Ectodermal cell (in vitro differentiated cells): ENCODE data around the gene PDZRN3.

Experiments used
- H3K27ac ChIP-seq: 2 replicates; pipeline ENCODE4 v1.7.0; 2013; ENCODE audit warnings: mild to moderate bottlenecking, low read depth, low read length; ENCODE audit not compliant: insufficient read depth, poor library complexity, severe bottlenecking
- H3K27me3 ChIP-seq: 2 replicates; pipeline ENCODE4 v1.7.0; 2013; ENCODE audit warnings: mild to moderate bottlenecking, low read length; ENCODE audit not compliant: insufficient read depth, control insufficient read depth, poor library complexity, severe bottlenecking
- H3K36me3 ChIP-seq: one replicate; pipeline ENCODE4 v1.7.0; 2013; ENCODE audit warnings: low read length; ENCODE audit not compliant: control insufficient read depth, insufficient read depth
- H3K4me1 ChIP-seq: one replicate; pipeline ENCODE4 v1.7.0; 2013; ENCODE audit warnings: low read length; ENCODE audit not compliant: control insufficient read depth, insufficient read depth
- H3K4me3 ChIP-seq: 2 replicates; pipeline ENCODE4 v1.7.0; 2013; ENCODE audit warnings: low read depth, low read length, control low read depth; ENCODE audit not compliant: insufficient read depth
- H3K9me3 ChIP-seq: 2 replicates; pipeline ENCODE4 v1.7.0; 2013; ENCODE audit warnings: mild to moderate bottlenecking, low read length, moderate library complexity; ENCODE audit not compliant: control insufficient read depth
- WGBS, 2 experiments: methylation state at CpG; one replicate each; pipeline ENCODE4 v1.1.7; 2013; ENCODE audit warnings: missing lambda C conversion rate in 2 of 2; 5-methylcytosine and 5-hydroxymethylcytosine counted together

The PDZRN3 gene

DNA sequence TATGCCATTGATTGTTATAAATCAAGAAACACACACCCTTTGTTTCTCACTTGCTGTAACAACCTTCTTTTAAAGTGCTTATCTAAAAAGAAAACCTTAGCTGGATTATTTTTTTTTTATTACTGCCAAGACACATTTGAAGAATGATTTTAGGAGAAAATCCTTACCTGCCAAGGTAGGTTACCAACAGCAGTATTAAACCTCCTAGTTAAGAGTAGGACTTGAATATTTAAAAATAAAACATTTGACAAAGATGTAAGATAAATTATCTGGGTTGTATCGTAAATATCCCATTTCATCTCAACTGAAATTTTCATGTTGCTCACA, 192.1 kb downstream of the PDZRN3 start:
- H3K9me3 ChIP-seq = no peaks in the 10 kb centered on the region
- H3K4me1 ChIP-seq = peaks cover 7% of the 10 kb centered on the region
- no peaks in the 10 kb centered on the region for H3K36me3 ChIP-seq
- H3K27ac ChIP-seq = no peak overlapping the region
- WGBS, 2 experiments = 100% methylated on average over 1 of the region's 1 CpG; no CpG with 5 or more reads in 1 of the 2 experiments
- H3K4me3 ChIP-seq = no peak overlapping the region
- H3K27me3 ChIP-seq = no peaks in the 10 kb centered on the region

DNA sequence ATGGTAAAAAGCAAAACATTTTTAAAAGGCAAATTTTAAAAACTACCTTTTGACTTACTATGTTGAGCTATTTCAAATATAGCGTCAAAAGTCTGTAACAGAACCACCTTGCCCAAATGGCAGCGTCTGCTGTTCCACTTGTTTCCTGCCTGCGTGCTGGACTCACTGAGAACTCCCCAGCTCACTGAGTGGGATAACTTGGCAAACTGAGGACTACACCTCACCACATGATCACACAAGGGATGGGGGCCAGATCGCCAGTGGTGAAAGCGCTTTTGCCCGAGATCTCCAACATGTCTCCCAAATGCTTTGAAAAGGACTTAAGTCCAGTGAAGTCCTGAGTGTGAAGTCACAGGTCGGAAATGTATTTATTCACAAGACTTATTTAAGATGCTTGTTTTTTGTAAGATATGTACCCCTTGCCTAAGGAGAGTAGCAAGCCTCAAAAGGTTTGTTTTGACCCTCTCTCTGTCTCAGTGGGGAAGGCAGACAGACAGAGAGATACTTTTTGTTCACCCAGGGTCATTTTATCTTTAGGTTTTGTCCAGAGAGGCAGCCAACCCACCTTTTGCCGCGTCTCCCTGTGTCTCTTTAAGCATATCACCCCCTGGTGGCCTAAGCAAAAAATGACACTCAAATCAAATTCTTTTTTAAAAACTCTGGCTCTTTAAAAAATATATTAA, 192.6 kb downstream of the PDZRN3 start:
- no peak overlapping the region for H3K27ac ChIP-seq
- no peak overlapping the region for H3K4me3 ChIP-seq
- 72 to 73% methylated on average over 9 of the region's 9 CpGs for WGBS, 2 experiments
- no peaks in the 10 kb centered on the region for H3K36me3 ChIP-seq
- H3K9me3 ChIP-seq = no peaks in the 10 kb centered on the region
- peaks cover 7% of the 10 kb centered on the region for H3K4me1 ChIP-seq
- H3K27me3 ChIP-seq = no peaks in the 10 kb centered on the region

DNA sequence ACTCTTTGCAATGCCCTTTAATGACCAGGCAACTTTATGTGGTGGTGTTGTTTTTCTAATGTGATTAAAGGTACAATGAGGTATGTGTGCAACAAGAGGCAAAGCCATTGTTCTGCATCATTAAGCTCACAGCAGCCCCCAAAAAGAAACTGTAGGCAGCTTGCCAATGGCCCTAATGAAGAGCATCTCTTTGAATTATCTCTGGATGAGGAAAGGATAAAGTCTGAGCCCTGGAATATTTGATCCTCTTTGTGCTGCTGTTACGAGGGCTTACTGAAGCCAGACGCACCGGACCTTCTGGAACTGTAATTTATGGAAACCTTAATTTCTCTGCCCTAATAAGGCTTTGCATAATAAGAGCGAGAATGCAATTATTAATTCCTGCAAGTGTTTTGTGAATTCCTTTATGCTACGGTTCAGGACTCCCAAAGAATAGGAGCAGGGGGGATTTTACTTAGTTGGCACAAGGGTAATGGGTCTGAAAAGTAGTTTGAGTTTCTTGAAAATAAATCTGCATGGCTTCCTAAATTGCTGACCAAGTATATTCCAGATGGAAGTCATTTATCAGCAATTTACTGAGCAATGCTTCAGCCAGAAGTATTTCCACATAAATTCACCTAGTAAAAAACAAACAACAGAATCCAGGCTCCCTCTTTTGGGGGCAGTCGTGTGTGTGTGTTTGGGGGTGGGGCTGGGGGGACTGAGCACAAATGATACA, 193.4 kb downstream of the PDZRN3 start:
- Histone ChIP-seq H3K27me3 (no peaks in the 10 kb centered on the region), H3K27ac (no peak overlapping the region), H3K4me1 (peaks cover 7% of the 10 kb centered on the region), H3K4me3 (no peak overlapping the region), H3K9me3 (no peaks in the 10 kb centered on the region), H3K36me3 (no peaks in the 10 kb centered on the region)
- 89 to 97% methylated on average over 5 to 6 of the region's 6 CpGs for WGBS, 2 experiments

DNA sequence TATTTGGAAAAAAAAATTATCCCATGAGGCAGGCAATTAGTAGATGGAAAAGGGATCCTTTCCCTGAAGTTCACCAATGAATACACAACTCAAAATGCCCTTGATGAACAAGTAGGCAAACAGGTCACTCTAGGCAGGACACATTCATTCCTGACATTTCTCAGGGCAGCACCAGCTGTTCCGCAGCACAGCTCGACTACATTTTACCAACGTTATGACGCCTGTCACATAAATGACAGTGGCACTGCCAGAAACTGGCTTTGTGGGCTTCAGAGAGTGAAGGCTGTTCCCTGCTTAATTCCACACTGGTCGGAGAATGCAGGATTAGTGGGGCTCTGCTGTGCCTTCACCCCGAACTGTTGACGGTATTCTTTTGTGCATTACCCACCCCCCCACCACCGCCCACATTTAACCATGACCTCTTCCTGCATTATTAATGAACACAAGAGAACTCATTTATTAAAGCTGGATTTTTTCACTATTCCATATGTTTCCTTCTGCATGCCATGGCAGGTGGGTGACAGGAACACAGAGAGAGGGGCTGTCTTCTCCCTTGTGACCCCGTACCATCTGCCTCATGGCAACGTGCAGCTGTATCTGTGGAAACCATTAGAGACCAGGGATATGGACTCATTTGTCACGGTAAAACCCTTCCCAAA, 197.6 kb downstream of the PDZRN3 start:
- Histone ChIP-seq H3K27me3 (no peaks in the 10 kb centered on the region), H3K36me3 (no peaks in the 10 kb centered on the region), H3K4me3 (no peak overlapping the region), H3K9me3 (no peaks in the 10 kb centered on the region), H3K4me1 (peaks cover 7% of the 10 kb centered on the region), H3K27ac (no peak overlapping the region)
- 92 to 93% methylated on average over 11 of the region's 11 CpGs for WGBS, 2 experiments

DNA sequence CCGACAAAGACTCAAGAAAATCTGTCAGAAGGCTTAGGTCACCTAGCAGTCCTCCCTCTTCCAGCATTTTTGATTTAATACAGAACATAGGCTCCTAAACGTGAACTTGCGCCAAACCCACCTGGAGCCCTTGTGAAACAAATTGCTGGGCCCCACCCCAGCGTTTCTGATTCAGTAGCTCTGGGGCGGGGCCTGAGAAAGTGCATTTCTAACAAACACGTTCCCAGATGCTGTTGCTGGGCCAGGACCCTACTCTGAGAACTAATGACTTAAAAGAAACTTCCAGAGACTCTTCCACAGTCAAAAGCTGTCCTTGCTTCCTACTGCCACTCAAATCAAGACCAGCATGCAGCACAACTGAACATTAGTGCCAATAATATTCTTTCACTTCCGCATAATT, 198.1 kb downstream of the PDZRN3 start:
- no peak overlapping the region for H3K27ac ChIP-seq
- no peaks in the 10 kb centered on the region for H3K9me3 ChIP-seq
- no peaks in the 10 kb centered on the region for H3K36me3 ChIP-seq
- WGBS, 2 experiments = 76 to 83% methylated on average over 6 to 7 of the region's 7 CpGs
- peaks cover 6% of the 10 kb centered on the region for H3K4me1 ChIP-seq
- no peak overlapping the region for H3K4me3 ChIP-seq
- no peaks in the 10 kb centered on the region for H3K27me3 ChIP-seq

DNA sequence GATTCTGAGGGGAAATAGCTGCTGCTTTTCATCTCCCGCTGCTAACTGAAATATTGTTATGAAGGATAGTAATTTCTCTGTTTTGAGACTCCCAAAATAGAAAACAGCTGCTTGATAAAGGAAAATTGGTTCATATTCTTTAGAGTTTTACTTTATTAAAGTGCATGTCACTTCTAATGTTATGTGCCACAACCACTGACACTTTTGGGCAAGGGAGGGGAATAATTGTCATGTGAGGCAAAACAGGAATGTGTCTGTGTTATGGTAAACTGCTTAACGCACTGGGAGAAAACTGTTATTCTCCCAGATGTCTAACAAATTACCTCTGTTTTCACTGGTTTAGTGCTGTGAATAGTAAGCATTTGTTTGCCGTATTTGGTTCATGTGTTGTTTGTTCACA, 201.6 kb downstream of the PDZRN3 start:
- H3K9me3 ChIP-seq = no peaks in the 10 kb centered on the region
- peaks cover 6% of the 10 kb centered on the region for H3K4me1 ChIP-seq
- no peaks in the 10 kb centered on the region for H3K27me3 ChIP-seq
- no peaks in the 10 kb centered on the region for H3K36me3 ChIP-seq
- no peak overlapping the region for H3K4me3 ChIP-seq
- WGBS, 2 experiments = 94 to 97% methylated on average over 3 of the region's 3 CpGs
- H3K27ac ChIP-seq = no peak overlapping the region

DNA sequence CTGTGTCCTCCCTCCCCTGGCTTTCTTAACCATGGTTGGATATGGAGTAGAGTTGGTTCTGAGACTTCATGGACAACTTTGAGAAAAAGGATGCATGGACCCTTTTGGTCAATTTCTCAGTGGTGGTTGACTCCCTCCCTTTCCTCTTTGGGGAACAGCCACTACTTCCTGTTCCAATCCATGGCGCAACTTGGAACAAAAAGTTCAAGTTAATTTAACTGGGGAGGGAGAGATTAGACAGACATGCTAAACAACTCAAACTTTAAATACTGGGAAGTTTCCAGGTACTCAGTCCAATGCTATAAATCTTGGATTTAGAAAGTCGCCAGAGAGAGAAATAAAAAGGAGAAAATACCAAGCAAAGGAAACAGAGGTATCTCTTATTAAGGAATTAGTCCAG, 202.2 kb downstream of the PDZRN3 start:
- Histone ChIP-seq H3K27ac (no peak overlapping the region), H3K4me3 (no peak overlapping the region), H3K27me3 (no peaks in the 10 kb centered on the region), H3K9me3 (no peaks in the 10 kb centered on the region), H3K36me3 (no peaks in the 10 kb centered on the region), H3K4me1 (peaks cover 6% of the 10 kb centered on the region)
- 91% methylated on average over 2 of the region's 2 CpGs; no CpG with 5 or more reads in 1 of the 2 experiments for WGBS, 2 experiments

DNA sequence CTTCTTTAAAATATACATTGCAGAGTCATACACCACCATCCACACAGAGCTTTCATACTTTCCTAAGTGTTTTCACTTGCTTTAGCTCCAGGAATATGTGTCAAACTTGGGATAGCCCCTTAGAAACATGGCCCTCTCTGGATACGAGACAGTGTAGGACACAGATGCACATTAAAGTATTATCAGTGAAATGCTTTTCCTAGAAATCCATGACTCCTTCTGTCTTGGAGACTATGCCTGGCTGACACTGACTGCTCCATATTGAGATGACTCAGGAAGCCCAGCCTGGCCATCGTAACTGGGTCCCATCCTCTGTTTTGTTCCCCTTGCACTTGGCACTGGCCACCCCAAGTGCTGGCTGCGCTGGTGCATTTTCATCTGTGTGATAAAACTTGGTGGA, 204.8 kb downstream of the PDZRN3 start:
- WGBS, 2 experiments = 95 to 96% methylated on average over 3 of the region's 3 CpGs
- Histone ChIP-seq H3K27me3 (no peaks in the 10 kb centered on the region), H3K27ac (no peak overlapping the region), H3K9me3 (no peaks in the 10 kb centered on the region), H3K4me3 (no peak overlapping the region), H3K4me1 (peaks cover 6% of the 10 kb centered on the region), H3K36me3 (no peaks in the 10 kb centered on the region)

DNA sequence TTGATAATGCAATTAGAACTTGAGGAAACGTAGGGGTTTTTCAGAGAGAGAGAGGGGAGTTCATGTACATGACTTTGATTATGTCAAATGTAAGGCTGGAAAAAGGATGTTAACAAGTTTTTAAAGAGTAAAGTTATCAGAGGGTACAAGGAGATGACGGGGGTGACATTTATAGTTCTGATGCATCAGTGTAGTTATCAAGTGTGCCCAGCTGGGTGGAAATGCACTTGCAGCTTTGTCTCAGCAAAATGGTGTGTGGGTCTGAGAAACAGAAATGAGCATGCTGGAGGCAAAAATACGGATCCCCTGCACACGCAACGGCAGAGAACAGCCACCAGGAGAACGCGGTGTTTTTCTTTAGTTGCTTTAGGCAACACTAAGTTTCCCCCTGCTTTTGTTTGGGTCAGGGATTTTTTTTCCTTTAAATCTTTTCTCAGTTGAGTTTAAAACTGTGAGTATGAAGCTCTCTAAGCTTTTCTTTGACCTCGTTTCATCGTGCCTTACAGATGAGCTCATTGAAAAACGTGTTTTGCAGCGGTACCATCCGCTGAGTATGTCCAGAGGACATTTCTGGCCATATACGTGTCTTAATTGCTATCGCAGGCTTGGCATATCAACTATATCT, 205.4 kb downstream of the PDZRN3 start:
- no peaks in the 10 kb centered on the region for H3K9me3 ChIP-seq
- no peak overlapping the region for H3K27ac ChIP-seq
- no peaks in the 10 kb centered on the region for H3K36me3 ChIP-seq
- peaks cover 6% of the 10 kb centered on the region for H3K4me1 ChIP-seq
- WGBS, 2 experiments = 87 to 92% methylated on average over 13 to 14 of the region's 14 CpGs
- no peaks in the 10 kb centered on the region for H3K27me3 ChIP-seq
- H3K4me3 ChIP-seq = no peak overlapping the region

DNA sequence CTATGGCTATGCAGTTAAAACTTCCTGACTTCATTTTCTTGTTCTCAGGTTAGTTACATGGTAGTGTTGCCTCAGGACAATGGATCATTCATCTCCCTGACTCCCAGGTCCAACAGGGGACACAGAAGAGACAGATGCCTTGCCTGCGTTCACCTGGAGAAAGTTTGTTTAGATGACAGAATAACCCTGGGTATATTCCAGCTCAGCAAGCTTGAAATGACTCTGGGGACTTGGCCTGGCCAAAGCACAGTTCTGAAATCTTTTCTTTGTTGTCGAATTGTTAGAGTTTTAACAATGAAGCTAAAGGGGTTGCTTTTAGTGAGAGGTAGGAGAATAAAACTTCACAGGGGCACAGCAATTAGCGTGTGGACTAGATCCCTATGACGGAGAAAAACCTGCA, 206.1 kb downstream of the PDZRN3 start:
- H3K4me1 ChIP-seq = peaks cover 6% of the 10 kb centered on the region
- H3K4me3 ChIP-seq = no peak overlapping the region
- no peak overlapping the region for H3K27ac ChIP-seq
- no peaks in the 10 kb centered on the region for H3K36me3 ChIP-seq
- 87 to 90% methylated on average over 4 of the region's 4 CpGs for WGBS, 2 experiments
- H3K9me3 ChIP-seq = no peaks in the 10 kb centered on the region
- no peaks in the 10 kb centered on the region for H3K27me3 ChIP-seq
